Retinal pigment epithelial cell (primary cell): ENCODE results near the gene EZH2.

Source experiments
- DNase-seq: peaks from one replicate; pipeline ENCODE4 v3.0.0-alpha.2; 2010; ENCODE audit warnings: low read depth
- H3K4me3 ChIP-seq: 2 replicates; pipeline ENCODE4 v1.5.1; 2011; ENCODE audit warnings: mild to moderate bottlenecking, low read length, control low read depth, moderate library complexity
- TF ChIP-seq, protein P1 (sequence below): conservative IDR thresholded peaks from 2 replicates; pipeline ENCODE4 v1.5.1; 2011; ENCODE audit warnings: low read depth, low read length, control low read depth, inconsistent platforms

Gene EZH2

DNA sequence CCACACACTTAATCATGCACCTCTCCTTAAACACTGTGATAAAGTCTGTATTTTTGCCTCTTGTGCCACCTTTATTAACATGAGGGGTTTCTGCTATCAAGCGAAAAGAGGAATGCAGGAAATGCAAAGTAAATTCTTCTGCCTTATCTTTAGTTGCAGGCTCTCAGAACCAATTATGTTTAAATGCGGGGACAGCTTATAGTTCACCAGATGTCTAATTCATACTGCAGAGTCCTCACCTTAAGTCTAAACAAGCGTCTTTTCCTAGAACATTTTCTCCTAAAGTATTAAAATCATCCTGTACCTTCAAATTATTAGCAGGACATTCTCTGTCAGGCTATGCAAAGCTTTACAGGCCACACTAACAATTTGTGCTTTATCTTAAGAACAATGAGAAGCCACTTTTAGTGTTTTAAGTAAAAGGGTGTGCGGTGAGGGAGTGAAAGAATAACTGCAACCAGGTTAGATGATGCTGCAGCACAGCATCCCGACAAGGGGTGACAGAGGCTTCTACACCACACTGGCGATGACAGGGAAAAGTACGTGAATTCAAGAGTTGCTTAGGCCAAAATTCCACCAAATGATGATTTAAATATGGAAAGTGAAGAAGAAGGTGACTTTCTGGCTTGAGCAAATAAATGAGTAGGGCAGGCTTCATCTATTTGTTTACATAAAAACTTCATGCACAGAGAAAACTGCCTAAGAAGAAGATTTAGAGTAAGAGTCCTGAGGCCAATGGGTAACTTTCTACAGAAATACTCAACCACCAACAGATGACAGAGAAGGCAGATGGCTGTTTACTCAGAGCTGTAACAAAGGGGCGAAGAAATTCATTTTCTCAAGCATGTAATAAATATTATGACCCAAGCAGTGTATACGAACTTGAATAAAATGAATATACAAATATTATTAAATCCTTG lies 36.0 kb downstream of the EZH2 start:
- no peak overlapping the region for H3K4me3 ChIP-seq
- TF ChIP-seq, protein P1, sequence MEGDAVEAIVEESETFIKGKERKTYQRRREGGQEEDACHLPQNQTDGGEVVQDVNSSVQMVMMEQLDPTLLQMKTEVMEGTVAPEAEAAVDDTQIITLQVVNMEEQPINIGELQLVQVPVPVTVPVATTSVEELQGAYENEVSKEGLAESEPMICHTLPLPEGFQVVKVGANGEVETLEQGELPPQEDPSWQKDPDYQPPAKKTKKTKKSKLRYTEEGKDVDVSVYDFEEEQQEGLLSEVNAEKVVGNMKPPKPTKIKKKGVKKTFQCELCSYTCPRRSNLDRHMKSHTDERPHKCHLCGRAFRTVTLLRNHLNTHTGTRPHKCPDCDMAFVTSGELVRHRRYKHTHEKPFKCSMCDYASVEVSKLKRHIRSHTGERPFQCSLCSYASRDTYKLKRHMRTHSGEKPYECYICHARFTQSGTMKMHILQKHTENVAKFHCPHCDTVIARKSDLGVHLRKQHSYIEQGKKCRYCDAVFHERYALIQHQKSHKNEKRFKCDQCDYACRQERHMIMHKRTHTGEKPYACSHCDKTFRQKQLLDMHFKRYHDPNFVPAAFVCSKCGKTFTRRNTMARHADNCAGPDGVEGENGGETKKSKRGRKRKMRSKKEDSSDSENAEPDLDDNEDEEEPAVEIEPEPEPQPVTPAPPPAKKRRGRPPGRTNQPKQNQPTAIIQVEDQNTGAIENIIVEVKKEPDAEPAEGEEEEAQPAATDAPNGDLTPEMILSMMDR: no peak
- DNase-seq: no peak

DNA sequence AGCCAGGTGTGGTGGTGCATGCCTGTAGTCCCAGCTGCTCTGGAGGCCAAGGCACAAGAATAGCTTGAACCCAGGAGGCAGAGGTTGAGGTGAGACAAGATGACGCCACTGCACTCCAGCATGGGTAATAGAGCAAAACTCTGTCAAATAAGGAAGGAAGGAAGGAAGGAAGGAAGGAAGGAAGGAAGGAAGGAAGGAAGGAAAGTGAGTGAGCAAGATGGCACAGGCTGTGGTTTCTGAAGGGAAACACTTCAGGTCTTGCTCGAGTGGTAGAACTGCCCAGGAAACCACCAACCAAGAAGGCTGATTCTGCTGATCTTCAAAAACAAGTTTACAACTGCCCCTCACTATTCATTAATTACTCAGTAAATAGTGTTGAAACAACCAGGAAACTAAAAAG lies 45.2 kb downstream of the EZH2 start:
- TF ChIP-seq, protein P1: no peak
- no peak for DNase-seq
- no peak overlapping the region for H3K4me3 ChIP-seq

DNA sequence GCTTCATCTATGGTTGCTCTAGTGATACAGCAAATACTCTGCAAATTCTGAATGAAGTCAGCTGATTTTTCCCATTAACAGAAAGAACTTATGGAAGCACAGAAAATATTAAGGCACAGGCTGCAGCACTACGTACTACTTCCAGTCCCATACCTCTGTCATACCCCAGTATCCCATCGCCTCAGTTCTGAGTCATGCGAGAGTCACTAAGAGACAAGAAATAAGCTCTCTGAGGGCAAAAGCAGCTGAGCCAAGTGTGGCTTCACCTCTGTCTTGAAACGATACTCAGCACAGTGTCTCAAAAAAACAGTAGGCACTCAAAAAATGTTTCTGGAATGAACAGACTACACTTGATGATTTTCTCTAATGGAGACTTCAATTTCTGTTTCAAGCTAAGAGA lies 48.2 kb downstream of the EZH2 start:
- TF ChIP-seq, protein P1: no peak
- no peak for DNase-seq
- no peak overlapping the region for H3K4me3 ChIP-seq

DNA sequence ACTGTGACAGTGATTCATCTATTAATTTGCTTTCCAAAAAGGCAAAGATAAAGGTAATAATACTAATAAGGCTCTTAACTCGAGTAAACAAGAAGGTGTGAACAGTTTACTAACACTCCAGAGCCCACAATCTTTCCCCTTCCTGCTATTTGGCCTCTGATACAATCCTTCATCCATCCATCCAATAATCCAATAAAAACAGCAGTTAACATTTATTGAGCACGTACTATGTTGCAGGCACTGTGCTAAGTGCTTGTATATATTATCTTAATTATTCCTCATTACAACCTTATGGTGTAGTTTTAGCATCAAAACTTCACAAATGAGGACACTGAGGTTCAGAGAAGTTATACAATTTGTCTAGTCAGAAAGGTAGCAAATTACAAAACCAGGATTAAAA lies 49.5 kb downstream of the EZH2 start:
- DNase-seq: no peak
- TF ChIP-seq, protein P1: no peak
- H3K4me3 ChIP-seq: no peak overlapping the region

DNA sequence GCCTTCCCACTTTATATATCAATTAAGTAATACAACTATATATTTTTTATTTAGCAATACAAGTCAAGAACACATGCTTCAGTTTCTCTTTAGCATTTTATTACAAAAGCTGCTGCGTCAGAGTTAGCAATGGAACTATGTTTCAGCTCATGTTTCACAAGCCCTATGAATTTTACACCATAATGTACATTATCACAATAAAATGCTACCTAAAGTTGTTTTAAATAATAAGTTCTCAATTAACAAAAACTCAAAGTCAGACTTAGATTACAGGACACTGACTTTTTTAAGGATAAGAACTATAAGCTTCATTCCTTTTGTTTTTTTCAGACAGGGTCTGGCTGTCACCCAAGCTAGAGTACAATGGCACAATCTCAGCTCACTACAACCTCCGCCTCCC lies 52.3 kb downstream of the EZH2 start:
- no peak for DNase-seq
- H3K4me3 ChIP-seq: no peak overlapping the region
- TF ChIP-seq, protein P1: no peak

- no peak for DNase-seq
- TF ChIP-seq, protein P1: no peak
- H3K4me3 ChIP-seq: no peak overlapping the region
These were observed 53.0 kb downstream of the EZH2 start for GRCh38 chr7:148830897-148831692.
